Nephron progenitor cell (in vitro differentiated cells): ENCODE data around the gene MARCHF3.
"Not testable (repeated sequence)": the region's sequence is repeated elsewhere in the genome, so short reads cannot be mapped to it uniquely, and the experiment has no call there.

ENCODE experiments used
- DNase-seq: peaks from one replicate; pipeline ENCODE4 v3.0.0; 2021
- H3K27ac Mint-ChIP-seq: 2 replicates; pipeline ENCODE4 v1.8.0; 2021; ENCODE audit warnings: mild to moderate bottlenecking, moderate library complexity, mixed read lengths
- H3K27me3 Mint-ChIP-seq: 2 replicates; pipeline ENCODE4 v1.8.0; 2021; ENCODE audit warnings: mild to moderate bottlenecking, low read depth, mixed read lengths; ENCODE audit not compliant: poor library complexity
- H3K36me3 Mint-ChIP-seq: 2 replicates; pipeline ENCODE4 v1.8.0; 2021; ENCODE audit warnings: low read depth, mixed read lengths
- H3K4me1 Mint-ChIP-seq: 2 replicates; pipeline ENCODE4 v1.8.0; 2021; ENCODE audit warnings: mixed read lengths
- H3K4me3 Mint-ChIP-seq: 2 replicates; pipeline ENCODE4 v1.8.0; 2021; ENCODE audit warnings: mild to moderate bottlenecking, moderate library complexity, mixed read lengths
- H3K9me3 Mint-ChIP-seq: 2 replicates; pipeline ENCODE4 v1.8.0; 2021; ENCODE audit warnings: mild to moderate bottlenecking, moderate library complexity, mixed read lengths
- CTCF ChIP-seq: fragments of 200-600 bp; sonication (generic); IDR thresholded peaks from 2 replicates; pipeline ENCODE4 v1.5.0; 2021; ENCODE audit warnings: antibody characterized with exemption

Gene MARCHF3

GRCh38 chr5:126949475-126949874 lies 80.9 kb downstream of the MARCHF3 start:
- no peak overlapping the region for H3K4me3 Mint-ChIP-seq
- H3K36me3 Mint-ChIP-seq: no peaks in the 10 kb centered on the region
- peaks cover 33% of the 10 kb centered on the region for H3K4me1 Mint-ChIP-seq
- H3K27me3 Mint-ChIP-seq: peaks cover 3% of the 10 kb centered on the region
- TF ChIP-seq CTCF: no peak
- no peaks in the 10 kb centered on the region for H3K9me3 Mint-ChIP-seq
- H3K27ac Mint-ChIP-seq: no peak overlapping the region
- DNase-seq: no peak

GRCh38 chr5:126948453-126948852 lies 81.9 kb downstream of the MARCHF3 start:
- H3K9me3 Mint-ChIP-seq: no peaks in the 10 kb centered on the region
- TF ChIP-seq CTCF: no peak
- H3K27me3 Mint-ChIP-seq: peaks cover 3% of the 10 kb centered on the region
- H3K4me1 Mint-ChIP-seq: peaks cover 30% of the 10 kb centered on the region
- no peak overlapping the region for H3K27ac Mint-ChIP-seq
- no peaks in the 10 kb centered on the region for H3K36me3 Mint-ChIP-seq
- no peak for DNase-seq
- no peak overlapping the region for H3K4me3 Mint-ChIP-seq

GRCh38 chr5:126948011-126948355 lies 82.4 kb downstream of the MARCHF3 start:
- no peaks in the 10 kb centered on the region for H3K36me3 Mint-ChIP-seq
- H3K4me3 Mint-ChIP-seq: no peak overlapping the region
- no peaks in the 10 kb centered on the region for H3K9me3 Mint-ChIP-seq
- H3K27ac Mint-ChIP-seq: no peak overlapping the region
- DNase-seq: no peak
- no peak for TF ChIP-seq CTCF
- H3K4me1 Mint-ChIP-seq: peaks cover 29% of the 10 kb centered on the region
- H3K27me3 Mint-ChIP-seq: peaks cover 3% of the 10 kb centered on the region

- H3K9me3 Mint-ChIP-seq: no peaks in the 10 kb centered on the region
- TF ChIP-seq CTCF: no peak
- peaks cover 29% of the 10 kb centered on the region for H3K4me1 Mint-ChIP-seq
- peaks cover 3% of the 10 kb centered on the region for H3K27me3 Mint-ChIP-seq
- H3K36me3 Mint-ChIP-seq: no peaks in the 10 kb centered on the region
- H3K4me3 Mint-ChIP-seq: no peak overlapping the region
- no peak overlapping the region for H3K27ac Mint-ChIP-seq
- no peak for DNase-seq
Observed at GRCh38 chr5:126947146-126948010, 83.0 kb downstream of the MARCHF3 start.

GRCh38 chr5:126942908-126943307 lies 87.5 kb downstream of the MARCHF3 start:
- H3K4me3 Mint-ChIP-seq, H3K27ac Mint-ChIP-seq, H3K36me3 Mint-ChIP-seq, H3K27me3 Mint-ChIP-seq, H3K9me3 Mint-ChIP-seq, DNase-seq: not testable (repeated sequence)
- H3K4me1 Mint-ChIP-seq: peaks cover 22% of the 10 kb centered on the region

- no peak for DNase-seq
- Mint-ChIP-seq H3K36me3 (no peaks in the 10 kb centered on the region), H3K4me1 (peaks cover 15% of the 10 kb centered on the region), H3K27me3 (no peaks in the 10 kb centered on the region), H3K9me3 (no peaks in the 10 kb centered on the region), H3K4me3 (no peak overlapping the region), H3K27ac (no peak overlapping the region)
- TF ChIP-seq CTCF: no peak
Observed at GRCh38 chr5:126941403-126941802, 89.0 kb downstream of the MARCHF3 start.
